Measurements from ENCODE around the gene ULK3. TPM values are rescaled to one million over a fixed set of nuclear protein-coding genes. Genes with fewer than 3 reads are reported as not detected.

The ULK3 gene
- total RNA-seq, 1 experiment from 2014 or later, result 38.9 TPM

- TF ChIP-seq ZNF512 (CRISPR knock-in tag; IDR thresholded peaks at IDR 0.05; ENCODE audit: borderline replicate concordance) (no peak), ZNF281 (CRISPR knock-in tag; IDR thresholded peaks at IDR 0.05) (no peak), PRRX2 (CRISPR knock-in tag; IDR thresholded peaks at IDR 0.05) (no peak), GABPB1 (CRISPR knock-in tag; IDR thresholded peaks at IDR 0.05) (no peak), ZNF532 (CRISPR knock-in tag; IDR thresholded peaks at IDR 0.05; ENCODE audit: borderline replicate concordance) (no peak), IRF1 (CRISPR knock-in tag; IDR thresholded peaks at IDR 0.05) (no peak), NR2C2 (CRISPR knock-in tag; IDR thresholded peaks at IDR 0.05) (no peak), ETV6 (CRISPR knock-in tag; IDR thresholded peaks at IDR 0.05) (no peak), ELF4 (CRISPR knock-in tag; IDR thresholded peaks at IDR 0.05; ENCODE audit: low read depth) (no peak)
These were observed 19.6 kb downstream of the ULK3 start (continued) for GRCh38 chr15:74823324-74823723.

GRCh38 chr15:74822233-74822632, 20.7 kb downstream of the ULK3 start:
- H3K36me3 Mint-ChIP-seq, result no peaks in the 10 kb centered on the region
- TF ChIP-seq ATF1 (CRISPR knock-in tag; IDR thresholded peaks at IDR 0.05) (no peak), EMX1 (CRISPR knock-in tag; IDR thresholded peaks at IDR 0.05) (no peak), STAT6 (CRISPR knock-in tag; conservative IDR thresholded peaks at IDR 0.05; ENCODE audit: low read depth) (no peak), ERG (CRISPR knock-in tag; IDR thresholded peaks at IDR 0.05) (no peak), ZNF671 (CRISPR knock-in tag; IDR thresholded peaks at IDR 0.05) (no peak), CREB1 (CRISPR knock-in tag; IDR thresholded peaks at IDR 0.05) (no peak)
- no peak for ATAC-seq
- peaks cover 39% of the 10 kb centered on the region for H3K27me3 Mint-ChIP-seq (ENCODE audit: low read depth)
- no peak overlapping the region for H3K4me3 Mint-ChIP-seq
- no peaks in the 10 kb centered on the region for H3K9me3 Mint-ChIP-seq
- no peak for DNase-seq (ENCODE audit: low spot score)
- H3K27ac Mint-ChIP-seq, result no peak overlapping the region
- ChIA-PET CTCF (interaction anchor here (1.8 to 3.3 kb wide), 2 partner anchors 51 to 54 kb away, joined by 7 to 14 read pairs; no protein-coding TSS in a partner anchor), POLR2A (no interaction called here)
- peaks cover 21% of the 10 kb centered on the region for H3K4me1 Mint-ChIP-seq

Measured in WTC11 (cell line).